GM21360 (cell line): Measurements from ENCODE around the gene GPS2.

Experiments used
- ATAC-seq: cut with Tn5 transposase; IDR thresholded peaks from one replicate; pipeline ENCODE4 v1.9.1; 2021; ENCODE audit warnings: mild to moderate bottlenecking, moderate library complexity; ENCODE audit not compliant: unreplicated experiment

The GPS2 gene

GRCh38 chr17:7262935-7263800, 52.0 kb downstream of the GPS2 start:
- ATAC-seq, result no peak
